Measurements from ENCODE around the gene ZNF677.
"Not testable (repeated sequence)": the region's sequence is repeated elsewhere in the genome, so short reads cannot be mapped to it uniquely, and the experiment has no call there.

The ZNF677 gene

DNA sequence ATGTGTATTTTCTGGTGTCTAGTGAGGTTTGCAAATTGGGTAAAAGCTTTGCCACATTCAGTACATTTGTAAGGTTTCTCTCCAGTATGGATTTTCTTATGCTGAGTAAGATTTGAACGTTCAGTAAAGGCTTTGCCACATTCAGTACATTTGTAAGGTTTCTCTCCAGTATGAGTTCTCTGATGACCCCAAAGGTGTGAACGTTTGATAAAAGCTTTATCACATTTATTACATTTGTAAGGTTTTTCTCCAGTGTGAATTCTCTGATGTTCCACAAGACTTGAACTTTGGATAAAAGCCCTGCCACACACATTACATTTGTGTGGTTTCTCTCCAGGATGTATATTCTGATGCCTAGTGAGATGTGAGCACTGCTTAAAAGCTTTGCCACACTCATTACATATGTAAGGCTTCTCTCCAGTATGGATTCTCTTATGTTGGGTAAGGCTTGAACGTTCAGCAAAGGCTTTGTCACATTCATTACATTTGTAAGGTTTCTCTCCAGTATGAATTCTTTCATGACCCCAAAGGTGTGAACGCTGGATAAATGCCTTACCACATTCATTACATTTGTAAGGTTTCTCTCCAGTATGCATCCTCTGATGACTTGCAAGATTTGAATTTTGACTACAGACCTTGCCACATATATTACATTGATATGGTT lies 17.4 kb downstream of the ZNF677 start:
- Histone ChIP-seq H3K4me1 (ENCODE audit: insufficient read depth, poor library complexity, severe bottlenecking) (no peaks in the 10 kb centered on the region), H3K27ac (ENCODE audit: poor library complexity, severe bottlenecking) (no peak overlapping the region), H3K36me3 (ENCODE audit: low read depth) (peaks cover 34% of the 10 kb centered on the region), H3K9me3 (ENCODE audit: severe bottlenecking) (peaks cover 37% of the 10 kb centered on the region), H3K4me3 (ENCODE audit: severe bottlenecking) (no peak overlapping the region), H3K27me3 (ENCODE audit: insufficient read depth, poor library complexity, severe bottlenecking) (no peaks in the 10 kb centered on the region)
- TF ChIP-seq CTCF (IDR thresholded peaks at IDR 0.05; ENCODE audit: poor library complexity, severe bottlenecking) = no peak
- DNase-seq (ENCODE audit: low spot score) = no peak
- no peak for ATAC-seq (ENCODE audit: low read depth)

GRCh38 chr19:53224606-53225005 lies 30.1 kb downstream of the ZNF677 start:
- no peaks in the 10 kb centered on the region for H3K4me1 ChIP-seq (ENCODE audit: insufficient read depth, poor library complexity, severe bottlenecking)
- no peak overlapping the region for H3K27ac ChIP-seq (ENCODE audit: poor library complexity, severe bottlenecking)
- DNase-seq (ENCODE audit: low spot score) (no peak), ATAC-seq (ENCODE audit: low read depth) (no peak)
- H3K36me3 ChIP-seq (ENCODE audit: low read depth) = no peaks in the 10 kb centered on the region
- no peaks in the 10 kb centered on the region for H3K27me3 ChIP-seq (ENCODE audit: insufficient read depth, poor library complexity, severe bottlenecking)
- no peak overlapping the region for H3K4me3 ChIP-seq (ENCODE audit: severe bottlenecking)
- peaks cover 15% of the 10 kb centered on the region for H3K9me3 ChIP-seq (ENCODE audit: severe bottlenecking)
- no peak for TF ChIP-seq CTCF (IDR thresholded peaks at IDR 0.05; ENCODE audit: poor library complexity, severe bottlenecking)

DNA sequence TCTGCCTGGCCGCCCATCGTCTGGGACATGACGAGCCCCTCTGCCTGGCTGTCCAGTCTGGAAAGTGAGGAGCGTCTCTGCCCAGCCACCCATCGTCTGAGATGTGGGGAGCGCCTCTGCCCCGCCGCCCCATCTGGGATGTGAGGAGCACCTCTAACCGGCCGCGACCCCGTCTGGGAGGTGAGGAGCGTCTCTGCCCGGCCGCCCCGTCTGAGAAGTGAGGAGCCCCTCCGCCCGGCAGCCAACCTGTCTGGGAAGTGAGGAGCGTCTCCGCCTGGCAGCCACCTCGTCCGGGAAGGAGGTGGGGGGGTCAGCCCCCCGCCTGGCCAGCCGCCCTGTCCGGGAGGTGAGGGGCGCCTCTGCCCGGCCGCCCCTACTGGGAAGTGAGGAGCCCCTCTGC lies 32.0 kb downstream of the ZNF677 start:
- ATAC-seq (ENCODE audit: low read depth); H3K4me1 ChIP-seq (ENCODE audit: insufficient read depth, poor library complexity, severe bottlenecking); H3K27me3 ChIP-seq (ENCODE audit: insufficient read depth, poor library complexity, severe bottlenecking); H3K4me3 ChIP-seq (ENCODE audit: severe bottlenecking); H3K27ac ChIP-seq (ENCODE audit: poor library complexity, severe bottlenecking); DNase-seq (ENCODE audit: low spot score); H3K36me3 ChIP-seq (ENCODE audit: low read depth): not testable (repeated sequence)
- peaks cover 12% of the 10 kb centered on the region for H3K9me3 ChIP-seq (ENCODE audit: severe bottlenecking)

DNA sequence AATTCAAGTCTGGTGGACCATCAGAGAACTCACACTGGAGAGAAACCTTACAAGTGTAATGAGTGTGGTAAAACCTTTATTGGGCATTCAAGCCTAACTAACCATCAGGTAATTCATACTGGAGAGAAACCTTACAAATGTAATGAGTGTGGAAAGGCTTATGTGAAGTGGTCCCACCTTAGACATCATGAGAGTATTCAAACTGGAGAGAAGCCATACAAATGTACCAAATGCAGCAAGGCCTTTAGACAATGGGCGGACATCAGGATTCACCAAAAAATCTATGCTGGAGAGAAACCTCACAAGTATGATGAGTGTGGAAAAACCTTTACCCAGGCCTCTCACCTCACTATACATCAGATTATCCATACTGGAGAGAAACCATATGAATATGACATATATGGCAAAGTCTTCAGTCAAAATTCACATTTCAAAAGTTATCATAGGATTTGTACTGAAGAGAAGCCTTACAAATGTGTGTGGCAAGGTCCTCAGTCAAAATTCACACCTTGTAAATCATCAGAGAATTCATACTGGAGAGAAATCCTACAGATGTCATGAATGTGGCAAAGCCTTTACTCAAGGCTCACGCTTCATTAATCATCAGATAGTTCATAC lies 41.9 kb downstream of the ZNF677 start:
- Histone ChIP-seq H3K4me1 (ENCODE audit: insufficient read depth, poor library complexity, severe bottlenecking) (no peaks in the 10 kb centered on the region), H3K27ac (ENCODE audit: poor library complexity, severe bottlenecking) (no peak overlapping the region), H3K4me3 (ENCODE audit: severe bottlenecking) (no peak overlapping the region), H3K9me3 (ENCODE audit: severe bottlenecking) (peaks cover 47% of the 10 kb centered on the region), H3K36me3 (ENCODE audit: low read depth) (no peaks in the 10 kb centered on the region), H3K27me3 (ENCODE audit: insufficient read depth, poor library complexity, severe bottlenecking) (no peaks in the 10 kb centered on the region)
- TF ChIP-seq CTCF (IDR thresholded peaks at IDR 0.05; ENCODE audit: poor library complexity, severe bottlenecking) = no peak
- DNase-seq (ENCODE audit: low spot score) = no peak
- ATAC-seq (ENCODE audit: low read depth) = no peak

GRCh38 chr19:53211554-53211953 lies 43.1 kb downstream of the ZNF677 start:
- H3K4me1 ChIP-seq (ENCODE audit: insufficient read depth, poor library complexity, severe bottlenecking); H3K4me3 ChIP-seq (ENCODE audit: severe bottlenecking); H3K36me3 ChIP-seq (ENCODE audit: low read depth); DNase-seq (ENCODE audit: low spot score); H3K27me3 ChIP-seq (ENCODE audit: insufficient read depth, poor library complexity, severe bottlenecking); H3K27ac ChIP-seq (ENCODE audit: poor library complexity, severe bottlenecking); ATAC-seq (ENCODE audit: low read depth): not testable (repeated sequence)
- H3K9me3 ChIP-seq (ENCODE audit: severe bottlenecking) = peaks cover 41% of the 10 kb centered on the region
